ENCODE measurements around the gene NRL. TPM values are rescaled to one million over a fixed set of nuclear protein-coding genes. Genes with fewer than 3 reads are reported as not detected.

NRL gene
- total and polyA plus RNA-seq, 2 donors (not counting 3 experiments of a cell fraction or from before 2014, with no cell fraction given), result 0.71 to 1.1 TPM

- dilution Hi-C loops (cut with MboI; ENCODE audit: extremely low pct_ligation_motif_present, low sequenced_read_pairs), result no loop called here
- TF ChIP-seq EZH2 (IDR thresholded peaks at IDR 0.05; ENCODE audit: borderline replicate concordance, low read depth, low read length, severe bottlenecking) (no peak), MAX (IDR thresholded peaks at IDR 0.05; ENCODE audit: insufficient read depth, insufficient read length) (no peak)
- intact Hi-C loops (cut with micrococcal nuclease), result no loop called here
- no peak for DNase-seq (ENCODE audit: low read depth, low spot score)
- Histone ChIP-seq H3K27ac (ENCODE audit: insufficient read depth, low read depth, low read length) (no peak overlapping the region), H3K9me3 (replicated peaks; ENCODE audit: control insufficient read depth, insufficient read depth, low read length) (no peaks in the 10 kb centered on the region), H2AFZ (ENCODE audit: low read depth, low read length) (no peak overlapping the region), H4K20me1 (replicated peaks; ENCODE audit: control insufficient read depth, extremely low read depth, insufficient read depth, low read length) (no peaks in the 10 kb centered on the region), H3K9me1 (replicated peaks; ENCODE audit: control insufficient read depth, extremely low read depth, insufficient read depth, low read length) (no peaks in the 10 kb centered on the region), H3K9ac (replicated peaks; ENCODE audit: extremely low read depth, insufficient read depth, low read length) (no peak overlapping the region), H3K79me2 (ENCODE audit: control insufficient read depth, insufficient read depth, low read length) (no peaks in the 10 kb centered on the region), H3K36me3 (ENCODE audit: control insufficient read depth in 2 of 2, extremely low read depth in 1 of 2, insufficient read depth in 2 of 2, low read length in 2 of 2) (peaks cover 2 to 10% of the 10 kb centered on the region in 2 experiments), H3K27me3 (ENCODE audit: control insufficient read depth in 2 of 2, insufficient read depth in 2 of 2, low read length in 2 of 2) (no peaks in the 10 kb centered on the region), H3K4me3 (replicated peaks in 1 of 3; ENCODE audit: insufficient read depth in 1 of 3, low read depth in 1 of 3, low read length in 3 of 3) (no peak overlapping the region), H3K4me2 (ENCODE audit: insufficient read depth, low read length) (no peak overlapping the region), H3K4me1 (ENCODE audit: control insufficient read depth, extremely low read depth, insufficient read depth, low read length) (no peaks in the 10 kb centered on the region)
- CTCF ChIA-PET, result no interaction called here
- FAIRE-seq, result no peak
- no TSS peak for BruUV-seq (replicated peaks)
- POLR2A ChIA-PET, result no interaction called here
Observed at GRCh38 chr14:24127673-24128072, 12.9 kb upstream of the NRL start.

- TF ChIP-seq CTCF (IDR thresholded peaks at IDR 0.05; ENCODE audit: extremely low read depth in 1 of 2, insufficient read depth in 1 of 2, low read depth in 1 of 2, low read length in 2 of 2), result no peak
- no peak for TF ChIP-seq JUN (IDR thresholded peaks at IDR 0.05; ENCODE audit: borderline replicate concordance, insufficient read depth, insufficient read length, low read depth)
- TF ChIP-seq GATA2 (IDR thresholded peaks at IDR 0.05; ENCODE audit: insufficient read depth, insufficient read length, low read depth, low read length), result no peak
- TF ChIP-seq POLR2AphosphoS5 (IDR thresholded peaks at IDR 0.05; ENCODE audit: insufficient read depth, low read depth, low read length), result no peak
- no peak for TF ChIP-seq FOS (IDR thresholded peaks at IDR 0.05; ENCODE audit: borderline replicate concordance, insufficient read depth, low read length)
- TF ChIP-seq POLR2A (IDR thresholded peaks at IDR 0.05; ENCODE audit: low read depth, low read length), result no peak
- no peak for TF ChIP-seq MAX (IDR thresholded peaks at IDR 0.05; ENCODE audit: insufficient read depth, insufficient read length)
- TF ChIP-seq MYC (IDR thresholded peaks at IDR 0.05; ENCODE audit: low read depth, low read length), result no peak
- TF ChIP-seq EZH2 (IDR thresholded peaks at IDR 0.05; ENCODE audit: borderline replicate concordance, low read depth, low read length, severe bottlenecking), result no peak
- no peak overlapping the region for H2AFZ ChIP-seq (ENCODE audit: low read depth, low read length)
- no peaks in the 10 kb centered on the region for H3K9me3 ChIP-seq (replicated peaks; ENCODE audit: control insufficient read depth, insufficient read depth, low read length)
- no peak for DNase-seq (ENCODE audit: low read depth, low spot score)
- no peaks in the 10 kb centered on the region for H3K9me1 ChIP-seq (replicated peaks; ENCODE audit: control insufficient read depth, extremely low read depth, insufficient read depth, low read length)
- H3K4me3 ChIP-seq (replicated peaks in 1 of 3; ENCODE audit: insufficient read depth in 1 of 3, low read depth in 1 of 3, low read length in 3 of 3), result no peak overlapping the region
- BruUV-seq (replicated peaks), result no TSS peak
- dilution Hi-C loops (cut with MboI; ENCODE audit: extremely low pct_ligation_motif_present, low sequenced_read_pairs) (no loop called here), intact Hi-C loops (cut with micrococcal nuclease) (no loop called here)
- no peak for FAIRE-seq
- H3K4me1 ChIP-seq (ENCODE audit: control insufficient read depth, extremely low read depth, insufficient read depth, low read length), result no peaks in the 10 kb centered on the region
- H3K27me3 ChIP-seq (ENCODE audit: control insufficient read depth in 2 of 2, insufficient read depth in 2 of 2, low read length in 2 of 2), result no peaks in the 10 kb centered on the region
- peaks cover 3 to 13% of the 10 kb centered on the region in 2 experiments for H3K36me3 ChIP-seq (ENCODE audit: control insufficient read depth in 2 of 2, extremely low read depth in 1 of 2, insufficient read depth in 2 of 2, low read length in 2 of 2)
- no peak overlapping the region for H3K4me2 ChIP-seq (ENCODE audit: insufficient read depth, low read length)
- no peak overlapping the region for H3K27ac ChIP-seq (ENCODE audit: insufficient read depth, low read depth, low read length)
- CTCF ChIA-PET, result interaction anchor here (0.7 to 1.3 kb wide), 3 partner anchors 10 to 68 kb away, joined by 3 to 4 read pairs (median 3); partner anchors contain the start of genes DCAF11 and NRL
- POLR2A ChIA-PET, result no interaction called here
- no peaks in the 10 kb centered on the region for H3K79me2 ChIP-seq (ENCODE audit: control insufficient read depth, insufficient read depth, low read length)
- no peaks in the 10 kb centered on the region for H4K20me1 ChIP-seq (replicated peaks; ENCODE audit: control insufficient read depth, extremely low read depth, insufficient read depth, low read length)
- H3K9ac ChIP-seq (replicated peaks; ENCODE audit: extremely low read depth, insufficient read depth, low read length), result no peak overlapping the region
Observed at GRCh38 chr14:24126939-24127338, 12.2 kb upstream of the NRL start.

Data from endothelial cell of umbilical vein (primary cell).